ENCODE measurements around the gene TRDMT1.

The TRDMT1 gene

GRCh38 chr10:17171141-17171641 lies 30.3 kb downstream of the TRDMT1 start:
- peak; percentile 59 for DNase-seq

GRCh38 chr10:17169803-17170202 lies 31.7 kb downstream of the TRDMT1 start:
- no peak for DNase-seq

GRCh38 chr10:17166699-17167098 lies 34.8 kb downstream of the TRDMT1 start:
- DNase-seq, result peak; percentile 76

- no peak for DNase-seq
Observed at GRCh38 chr10:17162828-17163227, 38.6 kb downstream of the TRDMT1 start.

GRCh38 chr10:17161775-17162174 lies 39.7 kb downstream of the TRDMT1 start:
- no peak for DNase-seq

GRCh38 chr10:17157024-17157423 lies 44.4 kb downstream of the TRDMT1 start:
- DNase-seq, result no peak

- DNase-seq, result no peak
Observed at GRCh38 chr10:17155826-17156225, 45.6 kb downstream of the TRDMT1 start.

GRCh38 chr10:17154116-17154515 lies 47.4 kb downstream of the TRDMT1 start:
- DNase-seq, result no peak

- no peak for DNase-seq
Observed at GRCh38 chr10:17153321-17153720, 48.2 kb downstream of the TRDMT1 start.

GRCh38 chr10:17151716-17152115 lies 49.8 kb downstream of the TRDMT1 start:
- DNase-seq, result no peak

GRCh38 chr10:17147884-17148489 lies 53.5 kb downstream of the TRDMT1 start:
- no peak for DNase-seq

GRCh38 chr10:17146892-17147291 lies 54.6 kb downstream of the TRDMT1 start:
- DNase-seq, result no peak

GRCh38 chr10:17145239-17145638 lies 56.2 kb downstream of the TRDMT1 start:
- no peak for DNase-seq

- no peak for DNase-seq
Observed at GRCh38 chr10:17144757-17145156, 56.7 kb downstream of the TRDMT1 start.

- DNase-seq, result no peak
Observed at GRCh38 chr10:17144032-17144431, 57.4 kb downstream of the TRDMT1 start.

GRCh38 chr10:17143055-17143690 lies 58.3 kb downstream of the TRDMT1 start:
- no peak for DNase-seq

- DNase-seq, result no peak
Observed at GRCh38 chr10:17141504-17142229, 59.8 kb downstream of the TRDMT1 start.

- DNase-seq, result no peak
Observed at GRCh38 chr10:17140386-17140761, 61.1 kb downstream of the TRDMT1 start.

- DNase-seq, result no peak
Observed at GRCh38 chr10:17138460-17139042, 62.9 kb downstream of the TRDMT1 start.

GRCh38 chr10:17134737-17135260 lies 66.7 kb downstream of the TRDMT1 start:
- DNase-seq, result no peak

- no peak for DNase-seq
Observed at GRCh38 chr10:17134282-17134681, 67.2 kb downstream of the TRDMT1 start.

GRCh38 chr10:17129741-17130140 lies 71.7 kb downstream of the TRDMT1 start, which contains the start of gene CUBN:
Gene CUBN, minus strand, starts transcription at chr10:17129811. Its CDS starts 46 bp downstream, at chr10:17129765.
- no peak for DNase-seq

- no peak for DNase-seq
Observed at GRCh38 chr10:17128261-17128660, 73.2 kb downstream of the TRDMT1 start.
